ENCODE data around the gene FCRL4.
A peak's percentile ranks its signal among the peaks of the same experiment; 100 is the strongest.

The FCRL4 gene

DNA sequence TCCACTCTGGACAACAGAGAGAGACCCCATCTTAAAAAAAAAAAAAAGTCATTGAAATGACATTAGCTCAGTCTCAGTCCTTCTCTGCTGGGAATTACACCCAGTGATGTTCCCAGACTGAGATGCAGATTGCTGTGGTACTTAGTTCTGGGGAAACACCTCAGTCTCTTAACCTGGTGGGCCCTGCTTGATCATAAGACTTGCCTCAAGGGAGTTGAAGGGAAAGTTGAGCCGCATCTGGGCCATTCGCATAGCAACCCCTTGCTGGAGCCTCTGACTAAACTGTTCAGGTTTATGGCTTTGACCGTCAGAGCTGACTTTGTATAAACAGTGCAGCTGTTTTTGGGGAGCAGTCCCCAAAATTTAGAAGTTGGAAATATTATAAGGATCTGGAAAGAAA, 13.4 kb downstream of the FCRL4 start:
- no peak for DNase-seq (ENCODE audit: low spot score)
- in situ Hi-C loops (cut with MboI; ENCODE audit: low pct_unique_long_range_greater_than_20kb, low sequenced_read_pairs, unreplicated experiment): loop anchor here (25.0 kb wide), 1 partner anchor 103 kb away; no protein-coding TSS in a partner anchor

DNA sequence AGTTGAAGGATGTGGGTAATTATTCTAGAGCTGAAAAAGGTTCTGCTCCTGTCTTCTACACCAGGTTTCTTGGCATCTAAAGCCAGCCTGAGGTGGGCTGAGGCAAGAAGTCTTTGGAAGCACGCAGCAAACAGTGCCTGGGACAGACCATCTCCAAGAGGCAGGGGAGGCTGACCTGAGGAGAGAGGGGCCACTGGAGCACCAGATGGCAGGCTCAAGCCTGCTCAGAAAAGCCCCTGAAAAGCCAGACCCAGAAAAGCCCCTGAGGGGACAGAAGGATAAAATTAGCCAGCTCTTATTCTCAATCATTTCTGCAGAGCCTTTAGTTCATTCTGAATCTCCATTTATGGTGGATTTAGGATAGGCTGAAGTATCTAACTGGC, 17.1 kb downstream of the FCRL4 start:
- in situ Hi-C loops (cut with MboI; ENCODE audit: low pct_unique_long_range_greater_than_20kb, low sequenced_read_pairs, unreplicated experiment): loop anchor here (25.0 kb wide), 1 partner anchor 106 kb away; no protein-coding TSS in a partner anchor
- TF ChIP-seq, protein P1, sequence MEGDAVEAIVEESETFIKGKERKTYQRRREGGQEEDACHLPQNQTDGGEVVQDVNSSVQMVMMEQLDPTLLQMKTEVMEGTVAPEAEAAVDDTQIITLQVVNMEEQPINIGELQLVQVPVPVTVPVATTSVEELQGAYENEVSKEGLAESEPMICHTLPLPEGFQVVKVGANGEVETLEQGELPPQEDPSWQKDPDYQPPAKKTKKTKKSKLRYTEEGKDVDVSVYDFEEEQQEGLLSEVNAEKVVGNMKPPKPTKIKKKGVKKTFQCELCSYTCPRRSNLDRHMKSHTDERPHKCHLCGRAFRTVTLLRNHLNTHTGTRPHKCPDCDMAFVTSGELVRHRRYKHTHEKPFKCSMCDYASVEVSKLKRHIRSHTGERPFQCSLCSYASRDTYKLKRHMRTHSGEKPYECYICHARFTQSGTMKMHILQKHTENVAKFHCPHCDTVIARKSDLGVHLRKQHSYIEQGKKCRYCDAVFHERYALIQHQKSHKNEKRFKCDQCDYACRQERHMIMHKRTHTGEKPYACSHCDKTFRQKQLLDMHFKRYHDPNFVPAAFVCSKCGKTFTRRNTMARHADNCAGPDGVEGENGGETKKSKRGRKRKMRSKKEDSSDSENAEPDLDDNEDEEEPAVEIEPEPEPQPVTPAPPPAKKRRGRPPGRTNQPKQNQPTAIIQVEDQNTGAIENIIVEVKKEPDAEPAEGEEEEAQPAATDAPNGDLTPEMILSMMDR (IDR thresholded peaks at IDR 0.05; ENCODE audit: extremely low read depth, insufficient read depth, missing control alignments): no peak
- DNase-seq (ENCODE audit: low spot score): no peak

More for the DNA sequence above, 13.4 kb downstream of the FCRL4 start:
- TF ChIP-seq, protein P1 (IDR thresholded peaks at IDR 0.05; ENCODE audit: extremely low read depth, insufficient read depth, missing control alignments): no peak

DNA sequence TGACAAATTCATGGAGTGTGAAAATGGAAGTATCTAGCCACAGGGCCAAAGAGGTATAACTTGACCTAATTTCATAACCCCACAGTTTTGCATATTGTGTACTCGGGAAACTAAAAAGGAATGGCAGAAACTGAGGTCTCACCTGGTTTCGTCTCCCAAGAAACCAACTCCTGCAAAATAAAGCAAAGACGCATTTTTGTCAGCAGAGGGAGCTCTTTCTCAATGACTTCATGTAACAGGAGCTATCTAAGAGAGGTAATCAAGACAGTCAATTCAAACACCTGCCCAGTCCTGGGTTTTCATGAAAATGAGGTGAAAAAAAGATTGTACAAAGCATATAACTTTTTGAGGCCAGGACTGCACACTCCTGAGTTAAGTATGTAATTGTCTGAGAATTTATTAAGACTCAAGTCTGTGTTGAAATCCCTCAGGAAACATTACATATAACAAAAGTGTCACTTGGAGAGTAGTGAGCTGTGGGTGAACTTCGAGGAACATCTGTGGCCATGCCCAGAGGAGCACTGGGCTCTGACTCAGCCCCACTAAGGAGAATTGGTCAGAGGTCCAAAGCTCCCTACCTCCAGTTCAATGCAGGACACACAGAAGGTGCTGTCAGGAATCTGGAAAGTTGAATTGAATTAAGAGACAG, 17.6 kb downstream of the FCRL4 start:
- peak; percentile 43 for DNase-seq (ENCODE audit: low spot score)
- TF ChIP-seq, protein P1 (IDR thresholded peaks at IDR 0.05; ENCODE audit: extremely low read depth, insufficient read depth, missing control alignments): peak; percentile 73
- in situ Hi-C loops (cut with MboI; ENCODE audit: low pct_unique_long_range_greater_than_20kb, low sequenced_read_pairs, unreplicated experiment): loop anchor here (25.0 kb wide), 1 partner anchor 107 kb away; no protein-coding TSS in a partner anchor

DNA sequence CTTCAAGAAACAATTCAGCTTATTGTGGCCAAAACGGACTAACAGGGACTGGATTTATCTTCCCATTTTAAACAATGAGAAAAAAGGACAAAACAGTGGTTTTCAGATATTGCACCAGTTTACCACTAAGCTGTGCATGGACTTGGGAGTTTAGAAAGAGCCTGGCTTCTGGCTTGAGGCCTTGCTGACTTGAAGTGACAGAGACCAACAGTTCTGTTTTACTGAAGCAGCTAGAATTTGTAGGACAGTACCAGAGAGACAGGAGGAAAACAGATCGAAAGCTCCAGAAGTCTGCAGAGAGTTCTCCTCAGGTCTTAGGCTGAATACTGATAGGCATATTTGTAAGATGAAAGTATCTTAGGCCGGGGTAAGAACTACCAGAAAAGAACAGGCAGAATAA, 20.5 kb downstream of the FCRL4 start:
- DNase-seq (ENCODE audit: low spot score): no peak
- TF ChIP-seq, protein P1 (IDR thresholded peaks at IDR 0.05; ENCODE audit: extremely low read depth, insufficient read depth, missing control alignments): no peak
- in situ Hi-C loops (cut with MboI; ENCODE audit: low pct_unique_long_range_greater_than_20kb, low sequenced_read_pairs, unreplicated experiment): loop anchor here (25.0 kb wide), 1 partner anchor 110 kb away; no protein-coding TSS in a partner anchor

DNA sequence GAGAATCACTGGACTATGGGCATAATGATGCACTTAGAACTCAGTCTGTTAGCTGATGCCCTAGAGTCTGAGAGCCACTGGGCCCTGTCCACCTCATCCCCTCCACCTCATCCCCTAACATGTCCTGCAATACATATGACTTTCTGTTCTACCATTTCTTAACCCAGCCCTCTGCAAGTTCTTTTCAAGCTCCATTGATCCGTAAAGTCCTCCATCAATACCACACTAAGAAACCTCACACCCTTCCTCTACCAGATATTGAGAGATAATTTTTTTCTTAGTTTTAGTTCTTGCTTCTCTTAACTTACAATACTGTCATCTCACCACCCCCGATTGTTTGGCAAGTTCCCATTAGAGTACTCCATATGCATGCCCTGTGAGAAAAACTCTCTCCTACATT, 22.1 kb downstream of the FCRL4 start:
- TF ChIP-seq, protein P1 (IDR thresholded peaks at IDR 0.05; ENCODE audit: extremely low read depth, insufficient read depth, missing control alignments): no peak

DNA sequence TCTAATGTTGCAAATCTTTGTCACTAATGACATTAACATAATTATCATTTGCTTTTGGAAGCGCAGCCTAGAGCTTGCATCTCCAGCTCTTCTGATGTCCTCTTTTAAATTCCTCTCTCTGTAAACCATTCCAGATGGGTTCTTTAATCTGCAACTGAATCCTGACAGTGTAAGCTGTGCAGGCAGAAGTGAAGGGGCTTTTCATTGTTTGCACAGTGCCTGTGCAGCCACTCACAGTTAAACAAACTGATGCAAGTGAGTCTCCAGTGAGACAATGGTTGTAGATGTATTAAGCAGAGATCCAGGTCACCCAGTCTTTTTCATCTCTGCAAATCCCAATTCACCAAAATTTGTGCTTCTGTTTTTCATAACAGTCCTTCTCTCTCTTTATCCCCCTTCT, 23.0 kb downstream of the FCRL4 start:
- in situ Hi-C loops (cut with MboI; ENCODE audit: low pct_unique_long_range_greater_than_20kb, low sequenced_read_pairs, unreplicated experiment): loop anchor here (25.0 kb wide), 1 partner anchor 112 kb away; no protein-coding TSS in a partner anchor
- no peak for DNase-seq (ENCODE audit: low spot score)
- TF ChIP-seq, protein P1 (IDR thresholded peaks at IDR 0.05; ENCODE audit: extremely low read depth, insufficient read depth, missing control alignments): no peak

More for the DNA sequence above, 22.1 kb downstream of the FCRL4 start:
- DNase-seq (ENCODE audit: low spot score): no peak
- in situ Hi-C loops (cut with MboI; ENCODE audit: low pct_unique_long_range_greater_than_20kb, low sequenced_read_pairs, unreplicated experiment): loop anchor here (25.0 kb wide), 1 partner anchor 112 kb away; no protein-coding TSS in a partner anchor

Measured in GM13977 (cell line).